Posterior cingulate gyrus (tissue), 11 donors: ENCODE data around the gene E2F6.

Experiments used
- DNase-seq, 10 donors: peaks; one replicate each; pipeline versions ENCODE4 v3.0.0 to v3.0.0-alpha.2; 2020 to 2021; ENCODE audit warnings: mixed read lengths in 3 of 10
- intact Hi-C: fragments of 100-400 bp; cut with DNase I; formaldehyde crosslinking; loops from one replicate; pipeline ENCODE4 v1.15.1; 2023

Gene E2F6

GRCh38 chr2:11399438-11399762 is 66.6 kb downstream of the E2F6 start:
- peak in 3 of 10 donors; percentile 26 to 78 (median 77) for DNase-seq

GRCh38 chr2:11398750-11399437 is 67.1 kb downstream of the E2F6 start:
- peak in 1 of 10 donors; percentile 53 for DNase-seq
- intact Hi-C loops, result no loop called here

More at GRCh38 chr2:11399438-11399762, 66.6 kb downstream of the E2F6 start:
- intact Hi-C loops, result no loop called here

- DNase-seq, result no peak
- intact Hi-C loops, result no loop called here
These were observed 68.4 kb downstream of the E2F6 start for GRCh38 chr2:11397513-11397912.

GRCh38 chr2:11396467-11397445 is 69.2 kb downstream of the E2F6 start:
- intact Hi-C loops, result no loop called here
- peak in 2 of 10 donors; percentile 74 to 82 for DNase-seq

GRCh38 chr2:11396021-11396420 is 69.9 kb downstream of the E2F6 start:
- intact Hi-C loops, result no loop called here

GRCh38 chr2:11395389-11395788 is 70.6 kb downstream of the E2F6 start:
- intact Hi-C loops, result no loop called here
- peak in 2 of 10 donors; percentile 69 to 84 for DNase-seq

More at GRCh38 chr2:11396021-11396420, 69.9 kb downstream of the E2F6 start:
- DNase-seq, result peak in 2 of 10 donors; percentile 54 to 80
